DMS153 treated with DMSO at 0.1 percent for 48 hours (cell line): ENCODE measurements around the gene CSNK2B.

Experiments
- DNase-seq: peaks from one replicate; lab custom pipeline; 2025; ENCODE audit not compliant: unreplicated experiment; lab: John Stamatoyannopoulos, UW

Gene CSNK2B

DNA sequence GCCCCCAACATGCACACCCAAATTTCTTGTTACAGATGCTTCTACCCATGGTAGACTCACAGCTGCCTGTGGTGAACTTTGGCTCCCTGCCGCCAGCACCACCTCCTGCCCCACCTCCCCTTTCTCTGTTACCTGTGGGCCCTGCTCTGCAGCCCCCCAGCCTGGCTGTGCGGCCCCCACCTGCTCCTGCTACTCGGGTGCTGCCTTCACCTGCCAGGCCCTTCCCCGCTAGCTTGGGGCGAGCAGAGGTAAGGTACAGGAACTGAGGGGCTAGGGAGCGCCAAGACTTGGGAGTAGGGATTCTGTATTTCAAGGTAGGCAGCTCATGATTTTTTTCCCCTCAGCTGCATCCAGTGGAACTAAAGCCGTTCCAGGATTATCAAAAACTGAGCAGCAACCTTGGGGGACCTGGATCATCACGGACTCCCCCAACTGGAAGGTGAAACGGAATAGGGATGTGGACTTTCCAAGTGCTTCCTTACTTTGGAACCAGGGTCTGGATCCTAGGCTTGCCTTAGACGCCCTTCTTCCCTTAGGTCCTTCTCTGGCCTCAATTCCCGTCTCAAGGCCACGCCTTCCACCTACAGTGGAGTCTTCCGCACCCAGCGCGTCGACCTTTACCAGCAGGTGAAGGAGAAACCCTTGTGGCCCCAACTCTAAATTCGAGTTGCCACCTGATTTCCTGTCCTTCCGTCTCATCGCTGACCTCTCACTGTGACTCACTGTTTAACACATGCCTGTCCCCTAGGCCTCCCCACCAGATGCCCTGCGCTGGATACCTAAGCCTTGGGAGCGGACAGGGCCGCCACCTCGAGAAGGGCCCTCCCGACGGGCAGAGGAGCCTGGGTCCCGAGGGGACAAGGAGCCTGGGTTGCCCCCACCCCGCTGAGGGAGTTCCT lies 28.9 kb upstream of the CSNK2B start:
- no peak for DNase-seq

DNA sequence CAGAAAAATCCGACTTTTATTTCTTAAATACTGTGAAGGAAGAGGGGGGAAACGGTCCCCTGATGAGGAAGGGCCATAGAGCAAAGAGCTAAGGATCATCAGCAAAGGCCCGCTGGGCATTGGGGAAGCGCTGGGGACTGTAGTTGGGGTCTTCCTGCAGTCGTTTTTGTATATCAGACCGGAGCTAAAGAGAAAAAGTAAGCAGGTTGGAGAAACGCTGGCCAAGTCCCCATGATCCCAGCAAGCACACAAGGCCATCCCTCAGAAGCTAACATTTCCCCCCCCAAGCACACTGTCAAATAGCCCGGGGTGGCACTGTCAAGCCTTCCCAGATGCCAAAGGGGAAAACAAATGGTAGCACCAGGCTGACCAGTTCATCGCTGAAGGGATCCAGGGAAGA lies 26.8 kb upstream of the CSNK2B start:
- DNase-seq = no peak

DNA sequence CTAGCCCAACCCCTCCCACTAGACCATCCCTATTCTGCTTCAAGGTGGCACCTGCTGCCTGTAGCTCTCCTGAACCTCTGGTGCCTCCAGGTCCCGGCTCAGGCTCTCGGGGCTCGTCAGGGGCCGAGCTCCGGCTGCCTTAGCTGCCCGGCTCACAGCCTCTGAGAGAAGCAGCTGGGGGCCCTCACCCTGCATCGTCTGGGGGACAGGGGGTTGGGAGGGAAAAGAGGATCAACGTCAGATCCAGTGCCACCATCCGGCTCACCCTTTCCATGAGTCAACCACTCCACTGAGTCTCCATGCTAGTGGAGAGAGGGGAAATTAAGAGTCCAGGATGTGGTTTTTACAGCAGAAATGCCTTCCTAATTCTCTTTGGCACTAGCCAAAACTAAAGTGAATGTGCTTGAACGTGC lies 26.4 kb upstream of the CSNK2B start:
- DNase-seq = no peak

DNA sequence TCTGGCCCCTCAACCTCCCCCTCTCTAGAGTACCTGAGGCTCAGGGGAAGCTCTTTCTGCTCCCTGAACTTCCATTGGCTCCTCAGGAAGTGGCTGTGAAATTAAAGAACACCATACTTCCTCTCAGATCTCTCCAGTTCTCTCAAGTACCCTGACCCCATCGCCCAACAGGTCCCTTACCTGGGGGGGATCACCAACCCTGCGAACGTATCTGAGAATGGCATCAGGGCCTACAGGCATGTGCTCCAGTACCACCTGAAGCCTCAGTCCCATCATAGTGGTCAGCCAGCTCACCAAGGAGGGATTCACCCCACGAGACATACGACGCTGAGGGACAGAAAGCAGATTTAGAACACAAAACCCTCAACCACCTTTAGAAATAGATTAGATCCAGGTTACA lies 25.3 kb upstream of the CSNK2B start:
- no peak for DNase-seq

DNA sequence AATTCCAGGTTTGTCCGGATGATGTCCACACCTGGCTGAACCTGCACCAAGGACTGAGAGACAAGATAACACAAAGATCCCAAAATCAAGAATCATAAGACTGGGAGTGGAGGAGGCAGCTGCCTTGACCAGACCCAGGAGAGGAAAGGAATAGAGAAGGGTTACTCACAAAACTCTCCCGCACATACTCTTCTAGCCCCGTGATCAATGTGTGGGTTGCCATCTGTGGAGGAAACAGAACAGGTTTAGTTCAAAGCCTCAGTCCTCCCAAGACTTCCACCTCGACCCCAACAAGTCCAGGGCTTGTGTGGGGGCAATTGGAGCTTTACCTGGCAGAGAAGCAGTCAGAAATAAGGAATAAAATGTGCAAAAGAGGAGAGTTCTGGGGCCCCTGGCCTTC lies 24.5 kb upstream of the CSNK2B start:
- no peak for DNase-seq

DNA sequence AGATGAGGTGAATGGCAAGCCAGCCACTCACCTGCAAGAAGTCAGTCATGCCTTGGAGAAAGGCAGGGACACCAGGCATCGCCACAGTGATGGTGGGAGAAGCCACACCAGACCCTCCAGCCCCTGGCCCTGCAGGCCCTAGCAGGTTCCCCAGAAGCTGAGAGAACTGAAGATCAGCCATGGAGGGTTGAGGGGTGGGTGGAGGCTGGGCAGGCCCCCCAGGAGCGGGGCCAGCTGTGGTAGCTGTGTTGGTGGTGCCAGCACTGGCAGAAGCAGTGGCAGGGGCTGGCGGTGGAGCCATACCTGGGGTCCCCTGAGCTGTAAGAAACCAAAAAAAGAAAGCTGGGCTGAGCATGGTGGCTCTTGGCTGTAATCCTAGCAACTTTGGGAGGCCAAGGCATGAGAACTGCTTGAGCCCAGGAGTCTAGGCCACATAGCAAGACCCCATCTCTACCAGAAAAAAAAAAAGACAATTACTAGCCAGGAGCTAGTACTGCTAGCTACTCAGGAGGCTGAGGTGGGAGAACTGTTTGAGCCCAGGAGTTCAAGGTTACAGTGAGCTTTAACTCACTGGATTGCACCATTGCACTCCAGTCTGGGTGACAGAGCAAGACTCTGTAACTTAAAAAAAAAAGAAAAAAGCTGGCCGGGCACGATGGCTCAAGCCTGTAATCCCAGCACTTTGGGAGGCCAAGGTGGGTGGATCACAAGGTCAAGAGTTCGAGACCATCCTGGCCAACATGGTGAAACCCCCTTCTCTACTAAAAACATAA lies 22.9 kb upstream of the CSNK2B start:
- no peak for DNase-seq

DNA sequence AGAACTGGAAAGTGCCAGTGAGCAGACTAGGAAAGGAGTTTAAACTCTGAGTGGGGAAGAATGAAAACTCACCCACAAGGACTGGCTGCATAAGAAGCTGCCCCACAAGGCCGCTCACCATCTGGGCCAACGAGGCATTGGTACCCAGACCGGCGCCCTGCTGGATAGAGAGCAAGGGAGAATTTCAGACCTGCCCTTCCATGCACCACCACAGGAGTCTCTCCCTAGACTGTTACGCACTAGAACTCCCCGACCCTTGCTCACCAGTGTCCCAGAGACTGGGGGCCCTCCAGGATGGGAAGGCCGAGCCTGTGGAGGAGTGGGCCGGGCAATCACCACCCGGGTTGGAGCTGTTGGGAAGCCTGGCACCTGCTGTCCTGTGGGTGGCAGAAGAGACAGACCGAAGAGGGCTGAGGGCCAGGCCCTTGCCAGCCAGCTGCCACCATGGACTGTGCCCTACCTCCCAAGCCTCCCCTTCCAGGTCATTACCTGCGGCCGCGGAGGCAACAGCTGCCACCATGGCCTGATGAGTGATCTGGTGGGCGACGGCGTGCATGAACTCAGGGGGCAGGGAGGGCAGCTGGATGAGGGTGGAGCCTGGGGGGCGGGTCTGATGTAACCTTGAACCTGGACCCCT lies 21.9 kb upstream of the CSNK2B start:
- DNase-seq = no peak

DNA sequence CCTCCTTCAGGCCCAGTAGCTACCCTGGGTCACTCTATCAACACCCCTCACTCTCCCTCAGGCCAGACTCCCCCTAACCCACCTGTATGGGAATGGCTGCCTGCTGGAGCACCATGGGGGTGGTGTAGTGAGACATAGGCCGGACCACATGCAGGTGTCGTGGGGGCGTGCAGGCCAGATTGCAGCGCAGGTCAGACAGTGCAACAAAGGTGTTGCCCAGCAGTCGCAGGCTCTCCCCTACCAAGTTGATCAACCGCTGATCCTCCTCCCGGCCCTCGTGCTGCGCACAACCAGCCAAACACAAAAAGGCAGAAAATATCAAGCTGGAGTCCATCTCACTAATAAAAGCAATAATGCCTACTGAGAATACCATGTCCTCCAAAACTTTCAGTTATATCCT lies 20.6 kb upstream of the CSNK2B start:
- no peak for DNase-seq

DNA sequence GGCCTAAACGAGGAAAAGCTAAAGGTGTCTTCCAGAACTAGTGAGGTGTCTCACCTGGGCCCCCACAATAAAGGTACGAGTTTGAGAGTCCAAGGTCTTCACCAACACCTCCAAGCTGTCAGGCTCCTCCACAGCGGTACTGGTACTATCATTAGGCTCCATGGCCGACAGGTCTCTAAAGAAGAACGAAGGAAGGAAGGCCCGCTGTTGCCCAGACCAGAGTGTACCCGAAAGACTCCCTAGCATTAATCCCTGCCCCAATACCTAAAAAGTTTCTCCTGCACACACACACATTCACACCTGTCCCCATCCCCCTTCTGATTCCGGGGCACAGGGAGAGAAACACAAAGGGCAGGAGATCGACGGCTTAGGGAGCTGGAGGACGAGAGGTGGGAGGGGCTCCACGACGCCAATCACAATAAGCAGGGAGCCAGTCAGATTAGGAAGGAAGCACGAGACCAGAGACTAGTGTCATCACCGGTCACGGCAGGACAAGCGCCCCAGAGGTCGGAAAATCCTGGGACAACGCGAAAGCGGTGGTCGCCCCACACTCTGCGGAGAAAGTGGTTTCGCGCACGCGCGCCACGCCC lies 14.2 kb upstream of the CSNK2B start:
- DNase-seq = peak; percentile 16

DNA sequence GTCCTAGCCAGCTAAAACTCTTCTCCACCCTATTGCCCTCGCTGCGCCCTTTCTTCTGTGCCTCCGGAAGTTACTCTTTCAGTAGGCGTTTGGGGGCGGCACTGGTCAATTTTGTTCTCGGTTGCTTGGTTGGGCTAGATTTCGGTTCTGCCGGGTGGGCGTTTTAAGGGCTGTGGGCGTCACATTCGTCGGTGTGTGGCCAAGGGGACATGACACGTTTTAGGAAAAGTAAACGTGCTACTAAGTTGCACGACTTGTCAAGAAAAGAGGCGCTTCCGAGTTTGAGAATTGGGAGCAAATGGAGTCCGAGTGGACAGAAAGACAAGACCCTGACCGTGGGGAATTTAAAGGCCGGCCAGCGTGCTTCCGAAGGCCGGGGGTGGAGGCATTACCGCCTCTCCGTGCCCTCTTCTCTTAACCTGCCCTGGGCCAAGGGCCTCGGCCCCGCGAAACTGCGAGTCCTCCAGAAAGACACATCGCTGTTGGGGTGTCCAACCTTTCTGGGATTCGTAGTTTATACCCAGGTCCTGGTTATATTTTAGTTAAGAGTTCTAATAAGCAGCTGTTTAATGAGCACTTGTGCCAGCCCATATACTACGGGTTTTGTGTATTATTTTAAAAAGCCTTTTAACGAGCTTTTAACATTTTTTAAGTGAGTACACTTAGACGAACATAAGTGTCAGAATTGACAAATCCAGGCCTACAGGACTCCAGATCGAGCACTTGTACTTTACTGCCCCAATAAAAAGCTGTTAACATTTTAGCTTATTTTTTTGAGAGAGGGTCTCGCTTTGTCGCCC lies 12.8 kb upstream of the CSNK2B start:
- no peak for DNase-seq

DNA sequence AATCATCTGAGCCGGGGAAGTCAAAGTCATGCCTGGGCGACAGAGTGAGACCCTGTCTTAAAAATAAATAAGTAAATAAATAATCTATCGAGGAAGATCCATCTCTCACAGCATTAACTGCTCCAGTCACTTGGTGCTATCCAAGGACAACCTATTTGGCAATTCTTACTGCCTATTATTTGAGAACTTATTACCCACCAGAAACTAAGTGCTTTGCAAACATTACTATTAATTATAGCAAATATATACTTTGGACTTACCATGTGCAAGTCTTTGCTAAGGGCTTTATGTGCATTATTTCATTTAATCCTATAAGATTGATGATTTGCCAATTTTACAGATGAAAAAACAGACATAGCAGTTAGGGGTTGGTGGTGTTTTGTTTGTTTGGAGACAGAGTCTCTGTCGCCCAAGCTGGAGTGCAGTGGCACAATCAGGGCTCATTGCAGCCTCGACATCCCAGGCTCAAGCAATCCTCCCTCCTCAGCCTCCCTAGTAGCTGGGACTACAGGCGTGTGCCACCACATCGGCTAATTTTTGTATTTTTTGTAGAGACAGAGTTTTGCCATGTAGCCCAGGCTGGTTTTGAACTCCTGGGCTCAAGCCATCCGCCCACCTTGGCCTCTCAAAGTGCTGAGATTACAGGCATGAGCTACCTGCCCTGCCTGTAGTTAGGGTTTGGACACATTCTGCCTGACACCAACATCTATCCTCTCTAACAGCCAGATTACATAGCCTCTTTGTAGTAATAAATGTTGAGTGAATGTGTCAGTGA lies 11.1 kb upstream of the CSNK2B start:
- no peak for DNase-seq

DNA sequence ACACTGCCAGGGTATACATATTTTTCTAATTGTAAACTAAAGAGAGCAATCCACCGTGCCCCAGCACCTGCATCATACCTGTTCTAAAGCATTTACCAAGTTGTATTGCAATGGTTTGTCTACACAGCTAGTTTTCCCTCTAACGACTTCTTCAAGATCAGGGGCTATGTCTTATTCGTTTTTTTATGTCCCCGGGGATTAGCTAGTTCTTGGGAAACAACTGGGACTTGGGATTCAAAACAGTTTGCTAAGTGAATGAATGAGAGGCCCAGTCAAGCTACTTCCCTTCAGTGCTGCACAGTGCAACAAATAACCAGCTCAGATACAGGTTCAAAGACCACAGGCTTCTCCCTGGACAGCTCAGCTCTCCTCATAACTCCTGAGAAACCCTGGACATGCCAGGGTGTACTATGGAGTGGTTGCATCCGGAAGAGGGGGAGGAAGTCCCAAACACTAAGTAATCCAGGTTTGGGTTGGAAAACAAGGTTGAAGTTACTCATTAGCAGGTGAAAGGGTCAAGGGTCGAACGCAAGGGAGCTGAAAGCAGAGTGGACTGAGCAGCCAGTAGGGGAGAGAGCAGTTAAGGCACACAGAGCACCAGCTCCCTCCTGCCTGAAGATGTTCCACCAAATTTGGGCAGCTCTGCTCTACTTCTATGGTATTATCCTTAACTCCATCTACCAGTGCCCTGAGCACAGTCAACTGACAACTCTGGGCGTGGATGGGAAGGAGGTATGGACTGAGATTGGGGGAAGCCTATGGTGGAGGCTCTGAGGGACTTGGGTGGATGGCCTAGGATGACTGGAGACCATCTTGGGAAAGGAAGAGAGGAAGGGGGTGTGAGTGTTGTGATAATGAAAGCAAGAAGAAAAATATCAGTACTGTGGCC lies 10.3 kb upstream of the CSNK2B start, which contains the start of gene APOM:
Gene APOM, plus strand, starts transcription at position 546 of the 889 bp plus-strand sequence. Its CDS starts 73 bp downstream, at position 619.
- DNase-seq = no peak

DNA sequence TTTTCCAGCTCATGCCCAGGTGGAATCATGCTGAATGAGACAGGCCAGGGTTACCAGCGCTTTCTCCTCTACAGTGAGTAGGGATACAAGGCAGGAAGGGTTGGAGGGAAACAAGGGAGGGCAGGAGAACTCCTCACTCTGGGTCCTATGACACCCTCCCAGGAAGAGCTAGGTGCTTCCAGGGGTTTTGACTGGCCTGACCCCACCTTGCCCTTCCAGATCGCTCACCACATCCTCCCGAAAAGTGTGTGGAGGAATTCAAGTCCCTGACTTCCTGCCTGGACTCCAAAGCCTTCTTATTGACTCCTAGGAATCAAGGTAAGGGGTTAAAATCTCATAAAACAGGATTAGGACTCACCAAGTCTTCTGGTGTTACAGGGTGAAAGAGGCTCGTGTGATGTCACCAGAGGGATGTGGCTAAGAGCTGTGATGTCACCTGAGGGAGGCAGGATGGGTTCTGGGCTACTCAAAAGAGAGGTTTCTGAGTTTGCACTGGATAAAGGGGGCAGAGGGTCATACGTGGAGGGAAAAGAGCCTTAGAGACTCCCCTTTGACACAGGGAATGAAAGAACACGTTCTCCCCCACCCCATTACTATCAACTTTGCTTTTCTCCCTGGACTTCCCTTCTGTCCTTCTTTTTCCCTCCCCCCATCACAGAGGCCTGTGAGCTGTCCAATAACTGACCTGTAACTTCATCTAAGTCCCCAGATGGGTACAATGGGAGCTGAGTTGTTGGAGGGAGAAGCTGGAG lies 8.3 kb upstream of the CSNK2B start:
- DNase-seq = no peak

DNA sequence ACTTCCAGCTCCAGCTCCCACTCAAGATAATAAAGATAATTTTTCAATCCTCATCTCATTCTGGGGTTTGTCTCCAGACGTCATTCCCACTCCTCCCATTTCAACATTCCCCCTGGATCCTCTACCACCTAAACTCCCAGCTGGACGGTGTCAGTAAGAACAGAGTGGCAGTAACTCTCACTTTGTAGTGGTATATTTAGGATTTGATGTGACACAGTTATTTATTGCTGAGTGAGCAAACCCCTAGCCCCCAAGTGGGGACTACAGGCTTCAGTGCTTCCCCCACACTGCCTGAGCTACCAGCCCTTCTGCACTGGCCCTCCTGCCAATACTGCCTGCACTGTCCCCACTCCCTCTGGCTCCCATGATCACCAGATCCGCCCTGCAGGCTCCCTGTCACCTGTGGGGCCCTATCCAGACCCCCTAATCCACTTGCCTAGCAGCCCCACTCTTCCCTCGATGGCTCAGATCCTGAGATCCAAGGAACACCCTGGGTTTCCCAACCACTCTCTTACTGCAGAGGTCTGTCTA lies 7.7 kb upstream of the CSNK2B start:
- DNase-seq = no peak

DNA sequence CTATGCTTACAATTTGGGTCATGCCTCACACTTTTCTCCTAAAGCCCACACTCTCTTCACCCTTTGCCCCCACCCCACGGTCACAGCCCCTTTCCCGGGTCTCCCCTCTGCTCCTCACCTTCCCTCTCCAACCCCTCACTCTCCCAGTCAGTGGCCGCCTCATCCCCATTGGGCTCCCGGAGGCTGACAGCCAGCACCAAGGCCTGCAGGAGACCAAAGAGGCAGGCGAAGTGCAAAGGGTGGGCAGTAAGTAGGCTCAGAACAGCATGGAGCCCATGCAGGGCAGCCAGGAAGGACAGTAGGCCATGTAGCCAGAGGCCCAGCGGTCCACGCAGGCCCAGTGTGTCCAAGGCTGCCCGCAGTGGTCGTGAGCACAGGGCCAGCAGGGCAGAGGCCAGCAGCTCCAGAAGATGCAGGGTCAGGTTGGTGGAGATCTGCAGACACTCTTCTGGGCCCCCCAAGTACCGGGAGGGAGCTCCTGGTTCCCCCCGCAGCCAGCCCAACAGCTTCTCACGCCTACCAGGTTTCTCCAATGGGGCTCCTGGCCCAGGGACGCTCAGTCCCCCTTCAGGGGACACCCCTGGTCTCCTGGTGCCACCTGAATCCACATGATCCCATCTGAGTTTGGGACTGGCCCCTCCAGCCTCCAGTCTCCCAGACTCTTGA lies 6.8 kb upstream of the CSNK2B start:
- DNase-seq = no peak

DNA sequence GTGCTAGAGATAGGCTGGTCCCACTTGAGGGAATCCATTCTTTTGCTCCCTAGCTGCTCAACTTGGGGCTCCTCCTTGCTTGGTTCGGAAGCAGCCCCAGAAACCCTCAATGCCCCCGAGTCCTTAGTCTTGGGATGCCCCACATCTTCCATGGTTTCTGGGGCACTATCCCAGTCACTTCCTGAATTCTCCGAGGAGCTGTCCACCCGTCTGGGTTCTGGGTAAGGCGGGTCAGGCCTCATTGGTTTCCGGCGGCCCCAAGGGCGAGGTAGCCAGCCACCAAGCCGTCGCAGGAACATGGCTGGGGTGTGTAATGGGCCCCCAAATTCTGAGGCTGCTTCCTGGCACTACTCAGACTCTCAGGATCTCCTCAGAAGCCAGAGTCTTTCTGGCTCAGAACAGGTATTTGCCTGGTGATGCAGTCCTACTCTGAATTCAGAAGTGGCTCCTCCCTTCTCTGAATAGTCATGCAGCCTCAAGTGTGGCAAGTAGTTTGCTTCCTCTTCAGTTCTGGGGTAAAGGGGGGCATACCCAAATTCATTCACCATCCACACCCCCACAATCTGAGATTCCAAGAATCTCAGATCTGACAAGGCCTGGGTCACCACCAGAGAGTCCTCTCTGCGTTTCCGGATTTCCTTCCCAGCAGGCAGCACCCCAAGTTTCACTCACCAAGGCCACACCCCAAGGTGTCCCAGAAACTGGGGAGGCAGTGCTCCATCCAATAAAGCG lies 6.1 kb upstream of the CSNK2B start:
- DNase-seq = no peak
